HG02642 (cell line): Measurements from ENCODE around the gene ABHD2.
"Not testable (repeated sequence)": the region's sequence is repeated elsewhere in the genome, so short reads cannot be mapped to it uniquely, and the experiment has no call there.

ENCODE experiments used
- ATAC-seq: cut with Tn5 transposase; IDR thresholded peaks from one replicate; pipeline ENCODE4 v1.9.1; 2021; ENCODE audit warnings: mild to moderate bottlenecking; ENCODE audit not compliant: unreplicated experiment, poor library complexity

ABHD2 gene

GRCh38 chr15:89136078-89136806 is 48.0 kb downstream of the ABHD2 start:
- no peak for ATAC-seq

- no peak for ATAC-seq
These were observed 48.8 kb downstream of the ABHD2 start for GRCh38 chr15:89136818-89137772.

- ATAC-seq, result no peak
These were observed 49.7 kb downstream of the ABHD2 start for GRCh38 chr15:89137926-89138325.

GRCh38 chr15:89138999-89139612 is 50.9 kb downstream of the ABHD2 start:
- ATAC-seq, result no peak

GRCh38 chr15:89139613-89140499 is 51.6 kb downstream of the ABHD2 start:
- ATAC-seq, result no peak

- ATAC-seq, result no peak
These were observed 52.3 kb downstream of the ABHD2 start for GRCh38 chr15:89140595-89140994.

- ATAC-seq, result not testable (repeated sequence)
These were observed 52.9 kb downstream of the ABHD2 start for GRCh38 chr15:89141159-89141558.

GRCh38 chr15:89141885-89142284 is 53.6 kb downstream of the ABHD2 start:
- no peak for ATAC-seq

- ATAC-seq, result no peak
These were observed 54.2 kb downstream of the ABHD2 start for GRCh38 chr15:89142423-89142822.

- ATAC-seq, result no peak
These were observed 55.4 kb downstream of the ABHD2 start for GRCh38 chr15:89143503-89144162.

- ATAC-seq, result no peak
These were observed 56.2 kb downstream of the ABHD2 start for GRCh38 chr15:89144491-89144890.

GRCh38 chr15:89146366-89146765 is 58.1 kb downstream of the ABHD2 start:
- ATAC-seq, result no peak

- ATAC-seq, result no peak
These were observed 59.9 kb downstream of the ABHD2 start for GRCh38 chr15:89148126-89148525.

GRCh38 chr15:89149501-89150101 is 61.3 kb downstream of the ABHD2 start:
- no peak for ATAC-seq

- no peak for ATAC-seq
These were observed 62.0 kb downstream of the ABHD2 start for GRCh38 chr15:89150287-89150686.

GRCh38 chr15:89150762-89151664 is 62.8 kb downstream of the ABHD2 start:
- ATAC-seq, result no peak

GRCh38 chr15:89155122-89155521 is 66.9 kb downstream of the ABHD2 start:
- no peak for ATAC-seq

GRCh38 chr15:89155656-89156055 is 67.4 kb downstream of the ABHD2 start:
- no peak for ATAC-seq
